Measurements from ENCODE around the gene PDE6B. TPM values are rescaled to one million over a fixed set of nuclear protein-coding genes. Genes with fewer than 3 reads are reported as not detected.

Gene PDE6B
- total RNA-seq, result 10 to 100 TPM in 1 of 2 experiments, 1 to 10 TPM in 1; 9.3 to 10.1 TPM
- polyA plus RNA-seq, result 21.5 TPM

GRCh38 chr4:624705-625590 lies at the start of gene PDE6B:
Gene PDE6B (plus strand): TSS chr4:625573. CDS start chr4:625627, 54 bp downstream.
- H3K36me3 ChIP-seq (ENCODE audit: insufficient read depth, low read length), result no peaks in the 10 kb centered on the region
- CTCF ChIA-PET, result no interaction called here
- H3K4me1 ChIP-seq (ENCODE audit: insufficient read depth, low read length), result no peaks in the 10 kb centered on the region
- Mint-ChIP-seq H3K27ac (no peak within 1 kb of the TSS), H3K36me3 (no peaks in the 10 kb centered on the region), H3K27me3 (peaks cover 4 to 17% of the 10 kb centered on the region in 2 donors), H3K4me3 (no peak within 1 kb of the TSS), H3K4me1 (no peaks in the 10 kb centered on the region), H3K9me3 (peaks cover 0 to 2% (median 0%) of the 10 kb centered on the region in 5 donors)
- no peaks in the 10 kb centered on the region for H3K27me3 ChIP-seq (ENCODE audit: insufficient read depth, low read length, poor library complexity, severe bottlenecking)
- peak in 1 of 5 donors; percentile 22 for DNase-seq
- H3K9me3 ChIP-seq (ENCODE audit: low read length), result no peaks in the 10 kb centered on the region
- no peak within 1 kb of the TSS for H3K27ac ChIP-seq (ENCODE audit: low read depth, low read length)
- H3K4me3 ChIP-seq (ENCODE audit: low read length), result no peak within 1 kb of the TSS
- POLR2A ChIA-PET, result no interaction called here

- Histone ChIP-seq H3K9me3 (ENCODE audit: low read length) (no peaks in the 10 kb centered on the region), H3K36me3 (ENCODE audit: insufficient read depth, low read length) (no peaks in the 10 kb centered on the region), H3K4me3 (ENCODE audit: low read length) (no peak within 1 kb of the TSS), H3K4me1 (ENCODE audit: insufficient read depth, low read length) (no peaks in the 10 kb centered on the region), H3K27ac (ENCODE audit: low read depth, low read length) (no peak within 1 kb of the TSS), H3K27me3 (ENCODE audit: insufficient read depth, low read length, poor library complexity, severe bottlenecking) (peaks cover 4% of the 10 kb centered on the region)
- H3K4me3 Mint-ChIP-seq, result peak within 1 kb of the TSS in 5 of 7 donors; percentile 34 to 57 (median 54)
- H3K9me3 Mint-ChIP-seq, result peaks cover 0 to 11% (median 6%) of the 10 kb centered on the region in 5 donors
- H3K36me3 Mint-ChIP-seq, result no peaks in the 10 kb centered on the region
- DNase-seq, result no peak
- no peak within 1 kb of the TSS for H3K27ac Mint-ChIP-seq
- H3K27me3 Mint-ChIP-seq, result peaks cover 55 to 65% of the 10 kb centered on the region in 2 donors
- ChIA-PET CTCF (no interaction called here), POLR2A (no interaction called here)
- H3K4me1 Mint-ChIP-seq, result peaks cover 8 to 18% (median 10%) of the 10 kb centered on the region in 3 donors
Measured at GRCh38 chr4:576245-576821, 49.0 kb upstream of the PDE6B start, which contains the start of gene TMEM271. Gene TMEM271 (minus strand): TSS chr4:576295. CDS start chr4:576062, 233 bp downstream.

GRCh38 chr4:576991-577498 lies 48.3 kb upstream of the PDE6B start:
- peaks cover 0 to 10% (median 6%) of the 10 kb centered on the region in 5 donors for H3K9me3 Mint-ChIP-seq
- CTCF ChIA-PET, result no interaction called here
- H3K36me3 Mint-ChIP-seq, result no peaks in the 10 kb centered on the region

GRCh38 chr4:577499-578450 lies 47.6 kb upstream of the PDE6B start:
- Histone ChIP-seq H3K36me3 (ENCODE audit: insufficient read depth, low read length) (no peaks in the 10 kb centered on the region), H3K4me3 (ENCODE audit: low read length) (no peak overlapping the region), H3K27me3 (ENCODE audit: insufficient read depth, low read length, poor library complexity, severe bottlenecking) (peaks cover 4% of the 10 kb centered on the region), H3K9me3 (ENCODE audit: low read length) (no peaks in the 10 kb centered on the region), H3K27ac (ENCODE audit: low read depth, low read length) (no peak overlapping the region), H3K4me1 (ENCODE audit: insufficient read depth, low read length) (no peaks in the 10 kb centered on the region)
- H3K4me3 Mint-ChIP-seq, result peak overlapping the region in 5 of 7 donors; percentile 21 to 78 (median 58)
- CTCF ChIA-PET, result no interaction called here
- H3K9me3 Mint-ChIP-seq, result peaks cover 0 to 10% (median 4%) of the 10 kb centered on the region in 5 donors
- H3K27me3 Mint-ChIP-seq, result peaks cover 48 to 60% of the 10 kb centered on the region in 2 donors
- no peak for DNase-seq
- POLR2A ChIA-PET, result no interaction called here
- no peaks in the 10 kb centered on the region for H3K36me3 Mint-ChIP-seq
- H3K4me1 Mint-ChIP-seq, result peaks cover 8 to 18% (median 10%) of the 10 kb centered on the region in 3 donors
- H3K27ac Mint-ChIP-seq, result peak overlapping the region in 1 of 8 donors; percentile 65

More at GRCh38 chr4:576991-577498, 48.3 kb upstream of the PDE6B start:
- H3K9me3 ChIP-seq (ENCODE audit: low read length), result no peaks in the 10 kb centered on the region
- peaks cover 54 to 65% of the 10 kb centered on the region in 2 donors for H3K27me3 Mint-ChIP-seq
- no peak overlapping the region for H3K4me3 ChIP-seq (ENCODE audit: low read length)
- peak overlapping the region in 5 of 7 donors; percentile 34 to 57 (median 54) for H3K4me3 Mint-ChIP-seq
- H3K36me3 ChIP-seq (ENCODE audit: insufficient read depth, low read length), result no peaks in the 10 kb centered on the region
- H3K4me1 ChIP-seq (ENCODE audit: insufficient read depth, low read length), result no peaks in the 10 kb centered on the region
- POLR2A ChIA-PET, result no interaction called here
- peaks cover 4% of the 10 kb centered on the region for H3K27me3 ChIP-seq (ENCODE audit: insufficient read depth, low read length, poor library complexity, severe bottlenecking)
- H3K27ac Mint-ChIP-seq, result no peak overlapping the region
- H3K4me1 Mint-ChIP-seq, result peaks cover 8 to 18% (median 10%) of the 10 kb centered on the region in 3 donors
- H3K27ac ChIP-seq (ENCODE audit: low read depth, low read length), result no peak overlapping the region
- DNase-seq, result no peak

- peaks cover 8 to 18% (median 10%) of the 10 kb centered on the region in 3 donors for H3K4me1 Mint-ChIP-seq
- H3K9me3 Mint-ChIP-seq, result peaks cover under 1 to 18% (median 6%) of the 10 kb centered on the region in 5 donors
- POLR2A ChIA-PET, result no interaction called here
- H3K27ac ChIP-seq (ENCODE audit: low read depth, low read length), result no peak overlapping the region
- H3K4me3 Mint-ChIP-seq, result peak overlapping the region in 2 of 7 donors; percentile 24 to 32
- H3K27me3 ChIP-seq (ENCODE audit: insufficient read depth, low read length, poor library complexity, severe bottlenecking), result peaks cover 4% of the 10 kb centered on the region
- H3K9me3 ChIP-seq (ENCODE audit: low read length), result no peaks in the 10 kb centered on the region
- no peak for DNase-seq
- no peak overlapping the region for H3K4me3 ChIP-seq (ENCODE audit: low read length)
- CTCF ChIA-PET, result no interaction called here
- no peaks in the 10 kb centered on the region for H3K4me1 ChIP-seq (ENCODE audit: insufficient read depth, low read length)
- H3K27me3 Mint-ChIP-seq, result peaks cover 39 to 57% of the 10 kb centered on the region in 2 donors
- no peaks in the 10 kb centered on the region for H3K36me3 ChIP-seq (ENCODE audit: insufficient read depth, low read length)
- H3K27ac Mint-ChIP-seq, result peak overlapping the region in 1 of 8 donors; percentile 14
- no peaks in the 10 kb centered on the region for H3K36me3 Mint-ChIP-seq
Measured at GRCh38 chr4:578451-579443, 46.6 kb upstream of the PDE6B start.

- Mint-ChIP-seq H3K4me3 (no peak overlapping the region), H3K27ac (no peak overlapping the region), H3K36me3 (peaks cover 0 to 5% (median 0%) of the 10 kb centered on the region in 3 donors), H3K4me1 (peaks cover 6 to 11% (median 10%) of the 10 kb centered on the region in 3 donors), H3K9me3 (peaks cover 9 to 25% (median 13%) of the 10 kb centered on the region in 5 donors), H3K27me3 (peaks cover 37 to 57% of the 10 kb centered on the region in 2 donors)
- Histone ChIP-seq H3K27ac (ENCODE audit: low read depth, low read length) (no peak overlapping the region), H3K9me3 (ENCODE audit: low read length) (no peaks in the 10 kb centered on the region), H3K36me3 (ENCODE audit: insufficient read depth, low read length) (no peaks in the 10 kb centered on the region), H3K4me1 (ENCODE audit: insufficient read depth, low read length) (no peaks in the 10 kb centered on the region), H3K27me3 (ENCODE audit: insufficient read depth, low read length, poor library complexity, severe bottlenecking) (peaks cover 4% of the 10 kb centered on the region), H3K4me3 (ENCODE audit: low read length) (no peak overlapping the region)
- ChIA-PET POLR2A (no interaction called here), CTCF (no interaction called here)
- DNase-seq, result no peak
Measured at GRCh38 chr4:579543-580175, 45.7 kb upstream of the PDE6B start.

Measured in CD8-positive, alpha-beta memory T cell (primary cell).